Smooth muscle cell of the brain vasculature (primary cell): ENCODE data around the gene WWOX.

ENCODE experiments used
- DNase-seq: peaks from one replicate; pipeline ENCODE4 v3.0.0-alpha.2; 2012; ENCODE audit warnings: low read depth, low spot score

Gene WWOX

GRCh38 chr16:78838276-78838675 is 738.8 kb downstream of the WWOX start:
- DNase-seq, result no peak

- DNase-seq, result no peak
These were observed 743.5 kb downstream of the WWOX start for GRCh38 chr16:78842950-78843349.

GRCh38 chr16:78843978-78844377 is 744.5 kb downstream of the WWOX start:
- no peak for DNase-seq

GRCh38 chr16:78844682-78845081 is 745.2 kb downstream of the WWOX start:
- no peak for DNase-seq

- no peak for DNase-seq
These were observed 751.8 kb downstream of the WWOX start for GRCh38 chr16:78851266-78851665.

GRCh38 chr16:78852081-78852635 is 752.7 kb downstream of the WWOX start:
- no peak for DNase-seq

- DNase-seq, result no peak
These were observed 762.6 kb downstream of the WWOX start for GRCh38 chr16:78862022-78862421.

GRCh38 chr16:78866521-78866920 is 767.1 kb downstream of the WWOX start:
- no peak for DNase-seq

- DNase-seq, result no peak
These were observed 770.0 kb downstream of the WWOX start for GRCh38 chr16:78869492-78869891.

- no peak for DNase-seq
These were observed 771.8 kb downstream of the WWOX start for GRCh38 chr16:78871241-78871640.

- DNase-seq, result no peak
These were observed 777.2 kb downstream of the WWOX start for GRCh38 chr16:78876671-78877070.

GRCh38 chr16:78877114-78877655 is 777.7 kb downstream of the WWOX start:
- no peak for DNase-seq

- DNase-seq, result no peak
These were observed 779.1 kb downstream of the WWOX start for GRCh38 chr16:78878570-78878969.

- no peak for DNase-seq
These were observed 779.6 kb downstream of the WWOX start for GRCh38 chr16:78879011-78879410.

- no peak for DNase-seq
These were observed 782.7 kb downstream of the WWOX start for GRCh38 chr16:78882150-78882549.

- DNase-seq, result no peak
These were observed 783.3 kb downstream of the WWOX start for GRCh38 chr16:78882751-78883150.

- no peak for DNase-seq
These were observed 784.8 kb downstream of the WWOX start for GRCh38 chr16:78884204-78884603.

- DNase-seq, result no peak
These were observed 789.9 kb downstream of the WWOX start for GRCh38 chr16:78889346-78889745.

- no peak for DNase-seq
These were observed 791.0 kb downstream of the WWOX start for GRCh38 chr16:78890373-78890895.

GRCh38 chr16:78892951-78893733 is 793.7 kb downstream of the WWOX start:
- no peak for DNase-seq

- DNase-seq, result no peak
These were observed 795.4 kb downstream of the WWOX start for GRCh38 chr16:78894886-78895285.

- DNase-seq, result no peak
These were observed 796.2 kb downstream of the WWOX start for GRCh38 chr16:78895681-78896080.

- no peak for DNase-seq
These were observed 796.8 kb downstream of the WWOX start for GRCh38 chr16:78896280-78896679.
